Activated CD4-positive, alpha-beta T cell treated with anti-CD3 and anti-CD28 coated beads, Interleukin-2, amount 50 U/mL, for 4 hours (primary cell): ENCODE measurements around the gene FDX1.
"Not testable (repeated sequence)": the region's sequence is repeated elsewhere in the genome, so short reads cannot be mapped to it uniquely, and the experiment has no call there.

Source experiments
- DNase-seq, 2 experiments: peaks; one replicate each; pipeline ENCODE4 v3.0.0-alpha.2; 2020

FDX1 gene, protein sequence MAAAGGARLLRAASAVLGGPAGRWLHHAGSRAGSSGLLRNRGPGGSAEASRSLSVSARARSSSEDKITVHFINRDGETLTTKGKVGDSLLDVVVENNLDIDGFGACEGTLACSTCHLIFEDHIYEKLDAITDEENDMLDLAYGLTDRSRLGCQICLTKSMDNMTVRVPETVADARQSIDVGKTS

DNA sequence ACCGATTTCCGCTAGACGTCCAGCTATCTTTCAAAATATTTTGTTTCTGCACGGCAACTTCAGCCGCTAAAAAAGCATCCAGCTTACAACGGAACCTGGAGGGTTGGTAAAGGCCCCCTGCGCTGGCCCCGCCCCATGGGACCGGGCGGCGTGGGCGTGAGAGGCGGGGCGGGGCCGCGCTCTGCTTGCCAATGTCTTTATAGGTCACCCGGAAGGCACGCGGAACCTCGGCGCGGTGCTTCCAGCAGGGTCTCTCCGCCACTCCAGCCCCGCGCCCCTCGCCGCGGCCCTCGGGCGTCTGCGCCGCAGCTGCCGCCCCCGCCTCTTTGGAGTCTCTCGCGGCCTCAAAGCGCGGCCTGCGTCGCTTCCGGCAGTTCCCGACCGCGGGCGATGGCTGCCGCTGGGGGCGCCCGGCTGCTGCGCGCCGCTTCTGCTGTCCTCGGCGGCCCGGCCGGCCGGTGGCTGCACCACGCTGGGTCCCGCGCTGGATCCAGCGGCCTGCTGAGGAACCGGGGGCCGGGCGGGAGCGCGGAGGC, at the start of gene FDX1:
Gene FDX1, plus strand, starts transcription at position 218 of the 536 bp plus-strand sequence. Its CDS starts 173 bp downstream, at position 391.
- DNase-seq, result peak; percentile 78

GRCh38 chr11:110380836-110381622, 48.7 kb upstream of the FDX1 start:
- no peak for DNase-seq

- DNase-seq, result not testable (repeated sequence)
Measured at GRCh38 chr11:110388231-110388630, 41.5 kb upstream of the FDX1 start.

DNA sequence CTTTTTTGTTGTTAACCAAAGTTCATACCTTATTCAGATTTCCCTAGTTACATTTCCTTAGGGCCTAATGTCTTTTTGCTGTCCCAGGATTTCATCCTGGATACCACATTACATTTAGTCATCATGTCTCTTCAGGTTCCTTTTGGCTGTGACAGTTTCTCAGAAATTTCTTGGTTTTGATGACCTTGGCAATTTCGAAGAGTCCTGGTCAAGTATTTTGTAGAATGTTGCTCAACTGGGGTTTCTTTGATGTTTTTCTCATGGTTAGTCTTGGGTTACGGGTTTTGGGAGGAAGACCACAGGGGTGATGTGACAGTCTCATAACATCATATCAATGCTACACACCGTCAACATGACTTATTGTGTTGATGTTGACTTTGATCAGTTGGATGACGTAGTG, 39.8 kb upstream of the FDX1 start:
- DNase-seq, result no peak

DNA sequence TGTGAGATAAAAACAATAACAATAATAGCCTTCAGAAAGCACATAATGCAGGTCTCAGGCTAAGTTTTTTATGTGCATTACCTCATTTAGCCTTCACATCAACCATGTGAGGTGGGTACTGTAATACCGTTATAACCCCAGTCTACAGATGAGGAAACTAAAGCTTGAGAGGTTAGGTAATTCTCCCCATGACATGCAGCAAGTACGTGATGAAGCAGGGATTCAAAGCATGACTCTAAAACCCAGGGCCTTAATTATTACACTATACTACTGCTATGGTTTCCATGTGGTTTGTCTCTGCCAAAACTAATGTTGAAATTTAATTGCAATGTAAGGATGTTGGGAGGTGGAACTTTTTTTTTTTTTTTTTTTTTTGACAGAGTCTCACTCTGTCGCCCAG, 37.7 kb upstream of the FDX1 start:
- no peak for DNase-seq

DNA sequence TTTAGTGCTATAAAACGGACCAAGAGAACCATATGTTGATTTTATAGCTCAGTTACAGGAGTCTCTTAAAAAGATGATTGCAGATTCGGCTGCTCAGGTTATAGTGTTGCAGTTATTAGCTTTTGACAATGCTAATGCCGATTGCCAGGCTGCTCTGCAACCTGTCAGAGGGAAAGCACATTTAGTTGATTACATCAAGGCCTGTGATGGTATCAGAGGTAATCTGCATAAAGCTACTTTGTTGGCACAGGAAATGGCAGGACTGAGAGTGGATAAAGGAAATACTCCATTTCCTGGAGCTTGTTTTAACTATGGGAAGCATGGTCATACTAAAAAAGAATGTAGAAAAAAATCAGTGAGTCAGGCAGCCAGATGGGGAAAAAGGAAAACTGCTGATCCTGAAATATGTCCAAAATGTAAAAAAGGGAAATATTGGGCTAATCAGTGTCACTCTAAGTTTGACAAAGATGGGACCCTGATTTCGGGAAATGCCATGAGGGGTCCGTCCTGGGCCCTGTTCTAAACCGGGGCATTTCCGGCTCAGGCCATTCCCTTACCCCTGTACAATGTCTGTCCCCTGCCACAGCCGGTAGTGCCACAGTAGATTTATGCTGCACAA, 32.0 kb upstream of the FDX1 start:
- not testable (repeated sequence) for DNase-seq

GRCh38 chr11:110403585-110403984, 26.2 kb upstream of the FDX1 start:
- not testable (repeated sequence) for DNase-seq

DNA sequence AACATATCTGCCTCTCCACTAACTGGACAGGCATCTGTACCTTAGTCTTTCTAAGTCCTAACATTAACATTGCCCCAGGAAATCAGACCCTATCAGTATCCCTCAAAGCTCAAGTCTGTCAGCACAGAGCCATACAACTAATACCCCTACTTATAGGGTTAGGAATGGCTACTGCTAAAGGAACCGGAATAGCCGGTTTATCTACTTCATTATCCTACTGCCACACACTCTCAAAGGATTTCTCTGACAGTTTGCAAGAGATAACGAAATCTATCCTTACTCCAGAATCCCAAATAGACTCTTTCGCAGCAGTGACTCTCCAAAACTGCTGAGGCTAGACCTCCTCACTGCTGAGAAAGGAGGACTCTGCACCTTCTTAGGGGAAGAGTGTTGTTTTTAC, 24.1 kb upstream of the FDX1 start:
- not testable (repeated sequence) for DNase-seq

GRCh38 chr11:110407315-110407714, 22.4 kb upstream of the FDX1 start:
- no peak for DNase-seq

GRCh38 chr11:110409174-110409573, 20.6 kb upstream of the FDX1 start:
- no peak for DNase-seq

- DNase-seq, result no peak
Measured at GRCh38 chr11:110410651-110411050, 19.1 kb upstream of the FDX1 start.

DNA sequence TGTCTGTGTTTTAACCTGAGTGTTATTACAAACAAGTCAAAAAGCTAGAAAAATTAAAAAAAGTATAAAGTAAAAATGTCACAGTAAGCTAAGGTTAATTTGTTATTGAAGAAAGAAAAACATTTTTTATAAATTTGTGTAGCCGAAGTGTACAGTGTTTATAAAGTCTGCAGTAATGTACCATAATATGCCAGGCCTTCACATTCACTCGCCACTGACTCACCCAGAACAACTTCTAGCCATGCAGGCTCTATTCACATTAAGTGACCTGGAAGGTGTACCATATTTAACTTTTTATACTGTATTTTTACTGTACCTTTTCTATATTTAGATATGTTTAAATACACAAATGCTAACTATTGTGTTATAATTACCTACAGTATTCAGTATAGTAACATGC, 14.7 kb upstream of the FDX1 start:
- no peak for DNase-seq

DNA sequence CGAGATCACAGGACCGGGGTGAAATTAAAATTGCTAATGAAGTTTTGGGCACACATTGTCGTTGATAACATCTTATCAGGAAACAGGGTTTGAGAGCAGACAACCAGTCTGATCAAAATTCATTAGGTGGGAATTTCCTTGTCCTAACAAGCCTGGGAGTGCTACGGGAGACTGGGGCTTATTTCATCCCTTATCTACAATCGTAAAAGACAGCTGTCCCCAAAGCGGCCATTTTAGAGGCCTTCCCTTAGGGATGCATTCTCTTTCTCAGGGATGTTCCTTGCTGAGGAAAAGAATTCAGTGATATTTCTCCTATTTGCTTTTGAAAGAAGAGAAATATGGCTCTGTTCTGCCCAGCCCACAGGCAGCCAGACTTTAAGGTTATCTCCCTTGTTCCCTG, 8.1 kb upstream of the FDX1 start:
- DNase-seq, result not testable (repeated sequence)

GRCh38 chr11:110422306-110422905, 7.3 kb upstream of the FDX1 start:
- no peak for DNase-seq

DNA sequence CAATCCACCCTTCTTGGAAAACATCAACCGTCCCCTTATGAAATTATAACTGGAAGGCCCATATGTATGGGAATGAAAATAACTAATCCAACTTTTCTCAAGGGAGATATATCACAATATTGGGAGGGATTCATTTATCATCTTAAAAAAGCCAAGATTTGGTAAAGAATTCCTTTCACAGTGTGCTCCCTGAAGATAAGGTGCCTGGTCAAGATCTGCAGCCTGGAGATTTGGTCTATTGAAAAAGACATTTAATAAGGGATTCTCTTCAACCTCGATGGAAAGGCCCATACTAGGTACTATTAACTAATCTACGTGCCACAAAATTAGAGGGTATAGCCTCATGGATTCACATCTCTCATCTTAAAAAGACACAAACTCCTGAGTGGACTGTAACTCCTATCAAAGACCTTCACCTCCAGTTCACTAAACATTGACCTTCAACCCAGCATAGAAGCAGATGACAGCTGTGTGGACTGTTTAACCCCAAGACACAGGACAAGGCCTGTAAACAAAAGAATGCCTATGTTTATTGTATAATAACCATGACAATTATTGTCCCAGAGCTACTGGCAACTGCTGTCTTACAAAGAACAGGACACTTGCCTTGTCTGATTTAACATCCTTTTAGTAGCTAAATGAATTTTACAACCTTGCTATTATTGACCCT, 4.8 kb upstream of the FDX1 start:
- DNase-seq, result no peak

DNA sequence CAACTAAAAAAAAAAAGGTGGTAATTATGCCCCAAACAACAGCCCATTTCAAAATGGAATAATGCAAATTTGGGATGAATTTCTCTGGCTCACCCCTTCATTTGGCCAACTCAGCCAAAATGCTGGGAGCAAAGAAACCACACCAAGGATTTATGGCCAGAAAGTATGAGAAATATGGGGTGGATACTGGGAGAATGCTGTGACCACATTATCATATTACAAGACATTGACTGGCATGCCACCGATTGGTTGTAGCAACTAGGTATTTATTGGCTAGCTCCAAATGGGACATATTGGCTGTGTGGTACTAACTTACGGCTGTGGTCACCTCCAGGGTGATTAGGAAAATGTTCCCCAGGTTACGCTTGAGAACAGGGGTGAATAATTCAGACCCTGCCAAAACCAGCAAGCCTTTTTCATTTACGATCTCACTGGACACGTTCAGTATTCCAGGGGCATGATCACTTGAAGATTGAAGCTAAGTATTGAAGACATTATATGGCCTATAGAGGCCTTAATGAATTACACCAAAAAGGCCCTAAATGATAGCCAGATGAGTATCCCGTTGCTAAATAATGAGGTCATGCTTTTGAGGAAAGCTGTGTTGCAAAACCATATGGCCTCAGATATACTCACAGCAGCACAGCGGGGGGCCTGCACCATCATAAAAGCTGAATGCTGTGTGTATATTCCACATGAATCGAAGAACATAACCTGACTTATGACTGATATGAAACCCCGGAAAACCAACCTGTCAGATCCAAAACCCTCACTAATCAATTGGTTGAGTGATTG, 3.8 kb upstream of the FDX1 start:
- no peak for DNase-seq

DNA sequence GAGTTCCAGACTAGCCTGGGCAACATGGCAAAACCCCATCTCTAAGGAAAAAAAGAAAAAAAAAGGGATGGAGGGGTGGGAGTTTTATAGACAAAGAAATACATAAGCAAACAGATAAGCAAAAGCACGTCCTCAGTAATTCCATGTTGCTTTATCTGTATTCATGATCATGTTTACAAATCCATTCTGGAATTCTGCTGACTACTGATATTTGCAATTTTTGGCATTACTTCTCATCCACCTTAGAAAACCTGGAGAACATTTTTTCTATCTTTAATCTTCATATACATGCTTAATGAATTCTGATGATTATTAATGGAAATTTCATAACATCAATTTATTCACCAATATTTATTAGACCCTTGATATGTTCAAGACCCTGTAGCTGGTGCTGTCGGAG, 1.7 kb upstream of the FDX1 start:
- DNase-seq, result no peak

GRCh38 chr11:110428956-110429730, 605 bp upstream of the FDX1 start:
- DNase-seq, result no peak

DNA sequence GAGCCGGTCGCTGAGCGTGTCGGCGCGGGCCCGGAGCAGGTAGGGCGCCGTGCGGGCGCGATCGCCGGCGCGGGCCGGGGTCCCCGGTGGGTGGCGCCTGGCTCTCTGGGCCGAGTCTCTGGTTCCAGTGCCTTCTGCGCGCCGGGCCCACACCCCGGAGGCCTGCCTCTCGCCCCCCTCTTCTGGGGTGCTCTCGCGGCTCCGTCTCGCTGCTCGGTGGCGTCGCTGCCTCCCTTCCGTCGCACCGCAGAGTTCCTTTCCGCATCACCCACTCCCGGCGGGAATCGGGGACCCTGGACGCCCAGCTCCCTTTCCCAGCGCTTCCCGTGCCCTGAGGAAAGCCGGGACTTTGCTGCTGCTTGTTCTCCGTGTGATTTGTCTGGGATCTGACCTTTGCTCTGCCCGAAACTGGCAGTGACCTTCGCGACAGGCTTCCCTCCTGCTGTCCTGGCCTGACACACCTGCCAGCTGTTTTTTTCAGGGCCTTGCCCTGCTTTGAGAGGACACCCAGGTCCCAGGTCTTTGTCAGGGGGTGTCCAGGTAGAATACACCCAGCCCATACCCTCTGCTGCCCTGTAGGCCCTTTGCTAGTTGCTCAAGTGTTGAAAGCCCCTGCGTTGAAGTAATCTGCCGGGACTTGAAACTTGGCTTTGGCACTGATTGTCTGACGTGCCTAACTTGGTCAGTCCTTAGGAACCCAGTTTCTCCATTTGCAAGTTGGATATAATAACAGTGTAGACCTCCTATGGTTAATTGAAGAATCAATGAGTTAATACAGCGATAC, 711 bp downstream of the FDX1 start:
- peak; percentile 35 to 37 for DNase-seq

DNA sequence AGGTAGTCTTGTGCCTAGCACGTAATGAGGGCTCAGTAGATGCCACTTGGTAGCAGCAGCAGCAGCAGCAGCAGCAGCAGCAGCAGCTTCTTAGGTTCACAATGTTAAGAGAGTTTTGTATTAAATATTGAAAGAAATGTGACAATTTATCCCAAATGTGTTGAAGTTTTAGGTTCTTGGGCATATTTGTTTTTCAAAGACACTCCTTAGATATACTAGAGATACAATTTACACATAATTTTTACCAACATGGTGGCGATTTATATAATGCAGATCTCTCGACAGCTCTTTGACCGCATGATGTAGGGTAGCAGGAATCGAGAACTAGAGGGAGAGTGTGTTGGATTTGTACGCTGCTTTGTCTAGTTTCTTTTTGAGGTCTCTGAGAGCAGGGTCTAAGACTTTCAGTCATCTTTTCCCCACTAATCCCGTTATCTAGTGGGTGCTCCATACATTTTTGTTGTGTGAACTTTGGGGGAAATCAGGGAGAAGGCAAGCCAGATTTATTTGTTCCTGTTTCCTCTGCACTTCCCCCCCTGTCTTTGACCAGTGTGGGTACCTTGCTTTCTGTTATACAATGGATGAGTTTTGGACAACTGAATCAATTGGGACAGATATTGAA, 1.4 kb downstream of the FDX1 start:
- no peak for DNase-seq
